AG04450 (cell line): ENCODE data around the gene METTL25. TPM values are rescaled to one million over a fixed set of nuclear protein-coding genes. Genes with fewer than 3 reads are reported as not detected.

Source experiments
- CTCF ChIA-PET: fragments of 300-600, 350-600 bp; formaldehyde crosslinking; extraction: SDS; loops from one replicate; lab custom pipeline; 2022; ENCODE audit warnings: antibody characterized with exemption, inconsistent platforms; lab: Charles Lee
- POLR2A ChIA-PET: fragments of 350-600 bp; formaldehyde crosslinking; extraction: SDS; loops from one replicate; lab custom pipeline; 2021; ENCODE audit warnings: antibody characterized with exemption, inconsistent platforms; lab: Yijun Ruan, JAX
- DNase-seq: peaks from one replicate; pipeline ENCODE4 v3.0.0-alpha.2; 2011; ENCODE audit warnings: low read depth, low spot score
- H3K27ac ChIP-seq: one replicate; pipeline ENCODE4 v1.5.1; 2012; ENCODE audit warnings: low read depth, low read length, control low read depth
- H3K27me3 ChIP-seq: one replicate; pipeline ENCODE4 v1.6.0; 2012; ENCODE audit warnings: low read length; ENCODE audit not compliant: control insufficient read depth, insufficient read depth
- H3K4me3 ChIP-seq: 2 replicates; pipeline ENCODE4 v1.5.1; 2011; ENCODE audit warnings: mild to moderate bottlenecking, low read depth, low read length, control low read depth
- H3K9me3 ChIP-seq: 2 replicates; pipeline ENCODE4 v1.5.1; 2012; ENCODE audit warnings: low read length; ENCODE audit not compliant: control insufficient read depth, insufficient read depth
- polyA plus RNA-seq: library from polyadenylated mRNA; depleted of rRNA; stranded (reverse); fragments of >200 nt; gene quantifications from 2 replicates; pipeline ENCODE4 v1.2.3, GENCODE V29; 2011
- TF ChIP-seq, protein P1 (sequence below): IDR thresholded peaks from 2 replicates; pipeline ENCODE4 v1.5.1; 2011; ENCODE audit warnings: low read depth, low read length, control low read depth, inconsistent platforms

METTL25 gene
- polyA plus RNA-seq, 1 experiment: 7.9 TPM

DNA sequence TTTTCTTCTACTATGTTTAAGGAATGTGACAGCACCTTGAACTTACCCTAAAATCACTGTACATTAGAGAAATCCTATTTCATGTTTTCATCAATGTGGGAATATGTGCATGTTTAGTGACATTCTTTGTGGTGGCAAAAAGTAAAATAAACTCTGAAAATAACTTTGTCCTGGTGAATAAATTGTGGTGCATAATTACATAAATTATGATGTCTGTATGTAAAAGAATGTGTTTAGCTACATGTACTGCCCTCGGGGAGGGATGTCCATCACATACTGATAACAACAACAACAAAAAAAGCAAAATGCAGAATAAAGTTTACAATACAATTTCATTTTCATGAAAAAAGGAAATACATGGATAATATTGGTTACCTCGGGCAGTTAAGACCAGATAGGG lies 157.3 kb downstream of the METTL25 start:
- Histone ChIP-seq H3K4me3 (no peak overlapping the region), H3K27ac (no peak overlapping the region), H3K9me3 (no peaks in the 10 kb centered on the region), H3K27me3 (no peaks in the 10 kb centered on the region)
- POLR2A ChIA-PET: no interaction called here
- CTCF ChIA-PET: interaction anchor here (0.8 to 2.3 kb wide), 4 partner anchors 10 to 1982 kb away, joined by 3 to 8 read pairs (median 4); no protein-coding TSS in a partner anchor
- TF ChIP-seq, protein P1, sequence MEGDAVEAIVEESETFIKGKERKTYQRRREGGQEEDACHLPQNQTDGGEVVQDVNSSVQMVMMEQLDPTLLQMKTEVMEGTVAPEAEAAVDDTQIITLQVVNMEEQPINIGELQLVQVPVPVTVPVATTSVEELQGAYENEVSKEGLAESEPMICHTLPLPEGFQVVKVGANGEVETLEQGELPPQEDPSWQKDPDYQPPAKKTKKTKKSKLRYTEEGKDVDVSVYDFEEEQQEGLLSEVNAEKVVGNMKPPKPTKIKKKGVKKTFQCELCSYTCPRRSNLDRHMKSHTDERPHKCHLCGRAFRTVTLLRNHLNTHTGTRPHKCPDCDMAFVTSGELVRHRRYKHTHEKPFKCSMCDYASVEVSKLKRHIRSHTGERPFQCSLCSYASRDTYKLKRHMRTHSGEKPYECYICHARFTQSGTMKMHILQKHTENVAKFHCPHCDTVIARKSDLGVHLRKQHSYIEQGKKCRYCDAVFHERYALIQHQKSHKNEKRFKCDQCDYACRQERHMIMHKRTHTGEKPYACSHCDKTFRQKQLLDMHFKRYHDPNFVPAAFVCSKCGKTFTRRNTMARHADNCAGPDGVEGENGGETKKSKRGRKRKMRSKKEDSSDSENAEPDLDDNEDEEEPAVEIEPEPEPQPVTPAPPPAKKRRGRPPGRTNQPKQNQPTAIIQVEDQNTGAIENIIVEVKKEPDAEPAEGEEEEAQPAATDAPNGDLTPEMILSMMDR: no peak
- DNase-seq: no peak

DNA sequence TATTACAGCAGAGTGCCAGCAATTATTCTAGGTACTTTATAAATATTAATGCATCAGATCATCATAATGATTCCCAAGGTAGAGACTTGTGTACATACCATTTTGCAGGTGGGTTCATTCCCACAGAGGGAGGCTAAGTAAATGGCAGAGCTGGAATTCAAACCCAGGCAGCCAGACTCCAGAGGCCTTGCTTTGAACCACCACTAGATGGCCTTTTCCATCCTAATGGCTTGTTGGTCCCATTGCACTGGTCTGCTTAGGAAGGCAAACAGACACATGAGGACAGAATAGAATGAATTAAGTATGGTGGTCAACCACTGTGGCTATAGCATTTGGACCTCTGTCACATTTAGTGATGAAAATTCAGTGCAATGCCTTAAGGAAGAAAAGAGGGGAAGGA lies 158.7 kb downstream of the METTL25 start:
- no peaks in the 10 kb centered on the region for H3K9me3 ChIP-seq
- TF ChIP-seq, protein P1: peak; percentile 48
- H3K4me3 ChIP-seq: no peak overlapping the region
- no peak for DNase-seq
- CTCF ChIA-PET: interaction anchor here (2.3 kb wide), 1 partner anchor 11 kb away, joined by 8 read pairs; no protein-coding TSS in a partner anchor
- POLR2A ChIA-PET: interaction anchor here (0.5 kb wide), 1 partner anchor 18 kb away, joined by 4 read pairs; no protein-coding TSS in a partner anchor
- no peaks in the 10 kb centered on the region for H3K27me3 ChIP-seq
- no peak overlapping the region for H3K27ac ChIP-seq

DNA sequence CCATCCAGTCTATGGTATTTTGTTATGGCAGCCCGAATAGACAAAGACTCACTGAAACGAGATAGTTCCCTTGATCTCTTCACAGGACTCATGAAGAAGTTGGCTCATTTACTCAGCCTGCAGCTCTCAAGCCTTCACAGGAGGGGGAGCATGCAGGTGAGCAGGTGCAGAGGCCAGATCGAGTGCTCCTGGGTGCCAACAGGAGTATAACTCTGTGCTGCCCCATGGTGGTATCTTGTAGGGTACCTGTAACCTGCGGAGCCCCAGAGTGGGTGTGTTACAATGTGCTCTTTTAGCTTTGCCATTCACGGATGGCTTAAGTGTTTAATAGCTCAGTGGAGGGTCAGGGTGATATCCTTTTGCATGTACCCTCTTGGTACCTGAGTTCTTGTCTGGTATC lies 159.5 kb downstream of the METTL25 start:
- ChIA-PET POLR2A (no interaction called here), CTCF (no interaction called here)
- no peaks in the 10 kb centered on the region for H3K27me3 ChIP-seq
- TF ChIP-seq, protein P1: no peak
- H3K4me3 ChIP-seq: no peak overlapping the region
- no peak overlapping the region for H3K27ac ChIP-seq
- no peaks in the 10 kb centered on the region for H3K9me3 ChIP-seq
- no peak for DNase-seq

DNA sequence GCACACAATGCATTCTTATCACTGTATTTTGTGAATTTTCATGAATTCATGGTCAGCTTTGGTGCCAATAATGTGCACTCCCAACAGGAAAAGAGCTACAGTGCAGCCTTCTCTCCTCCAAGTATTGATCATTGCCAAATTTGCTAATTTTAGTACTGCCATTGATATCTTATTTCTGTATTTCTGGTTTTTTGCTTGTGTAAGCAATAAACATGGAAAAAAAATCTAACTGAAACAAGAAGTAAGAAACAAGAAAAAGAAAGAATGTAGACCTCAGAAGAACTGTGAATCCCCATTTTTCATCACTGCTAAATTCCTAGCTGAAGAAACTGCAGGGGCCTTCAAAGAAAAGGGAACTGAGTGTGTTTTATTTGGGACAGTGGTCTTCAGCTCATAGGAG lies 161.2 kb downstream of the METTL25 start:
- Histone ChIP-seq H3K9me3 (no peaks in the 10 kb centered on the region), H3K27me3 (no peaks in the 10 kb centered on the region), H3K27ac (no peak overlapping the region), H3K4me3 (no peak overlapping the region)
- TF ChIP-seq, protein P1: no peak
- ChIA-PET CTCF (interaction anchor here (1.2 kb wide), 1 partner anchor 8 kb away, joined by 5 read pairs; no protein-coding TSS in a partner anchor), POLR2A (no interaction called here)
- no peak for DNase-seq

DNA sequence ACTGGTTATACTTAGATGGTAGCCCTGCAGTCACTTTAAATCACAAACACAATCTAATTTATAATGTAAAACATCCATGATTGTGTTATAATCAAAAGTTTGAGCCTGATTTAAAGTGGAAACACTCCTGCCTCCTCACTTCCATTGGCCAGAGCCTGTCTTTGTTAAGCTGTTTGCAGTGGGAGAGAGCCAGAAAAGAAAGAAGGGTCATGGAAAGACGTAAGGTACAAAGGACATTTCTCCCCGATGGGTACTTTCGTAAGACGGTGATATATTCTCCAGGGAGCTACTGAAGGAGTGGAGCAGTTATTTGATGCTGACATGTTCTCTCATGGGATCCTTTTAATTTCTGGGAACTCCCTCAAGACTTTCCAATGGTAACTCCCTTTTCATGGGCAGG lies 164.0 kb downstream of the METTL25 start:
- ChIA-PET POLR2A (no interaction called here), CTCF (no interaction called here)
- Histone ChIP-seq H3K9me3 (no peaks in the 10 kb centered on the region), H3K27me3 (no peaks in the 10 kb centered on the region), H3K4me3 (no peak overlapping the region), H3K27ac (no peak overlapping the region)
- no peak for DNase-seq
- TF ChIP-seq, protein P1: no peak
